Activated CD4-positive, alpha-beta T cell treated with anti-CD3 and anti-CD28 coated beads, Interleukin-2, amount 50 U/mL, for 24 hours (primary cell): ENCODE data around the gene ADAMTS4.

Source experiments
- DNase-seq, 2 donors: peaks; one replicate each; pipeline ENCODE4 v3.0.0-alpha.2; 2020; ENCODE audit warnings: low read depth in 1 of 2, low spot score in 1 of 2

The ADAMTS4 gene

DNA sequence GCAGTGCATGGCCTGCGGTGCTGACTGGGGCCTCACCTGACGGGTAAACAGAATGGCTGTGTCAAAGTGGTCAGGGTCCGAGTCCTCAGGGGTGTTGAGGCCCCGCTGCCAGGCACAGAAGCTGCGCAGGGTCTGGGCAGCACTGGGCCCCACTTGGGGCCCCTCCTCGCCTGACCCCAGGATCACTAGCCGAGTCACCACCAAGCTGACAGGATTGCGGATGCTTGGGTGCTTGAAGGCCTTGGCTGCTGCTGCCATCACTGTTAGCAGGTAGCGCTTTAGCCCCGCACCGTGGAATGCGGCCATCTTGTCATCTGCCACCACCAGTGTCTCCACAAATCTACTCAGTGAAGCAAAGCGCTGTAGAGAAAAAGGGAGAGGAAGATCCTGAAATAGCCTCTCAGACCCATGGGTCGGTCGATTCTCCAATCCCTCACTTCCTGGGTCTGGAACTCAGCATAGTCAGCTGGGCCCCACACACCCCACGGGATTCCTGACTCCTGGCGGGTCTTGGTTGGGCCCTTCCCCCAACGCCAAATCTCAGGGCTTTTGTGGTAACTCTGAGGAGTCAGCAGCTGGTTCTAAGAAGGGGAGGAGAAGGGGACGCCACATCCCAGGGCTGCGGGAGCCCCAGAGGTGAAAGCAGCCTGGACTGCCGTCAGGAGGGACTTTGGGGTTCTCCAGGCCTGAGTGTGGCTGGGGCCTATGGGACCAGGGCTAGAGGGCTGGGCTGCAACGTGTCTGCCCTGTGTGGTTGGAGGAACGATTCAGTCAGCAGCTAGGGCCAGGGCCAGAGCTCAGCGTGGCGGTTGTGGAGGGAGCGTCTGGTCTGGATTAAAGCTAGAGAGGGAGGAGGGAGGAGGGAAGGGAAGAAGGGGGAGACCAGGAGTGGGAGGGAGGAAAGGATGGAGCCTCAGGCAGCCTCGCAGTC, 2.1 kb downstream of the ADAMTS4 start:
- DNase-seq, result no peak

DNA sequence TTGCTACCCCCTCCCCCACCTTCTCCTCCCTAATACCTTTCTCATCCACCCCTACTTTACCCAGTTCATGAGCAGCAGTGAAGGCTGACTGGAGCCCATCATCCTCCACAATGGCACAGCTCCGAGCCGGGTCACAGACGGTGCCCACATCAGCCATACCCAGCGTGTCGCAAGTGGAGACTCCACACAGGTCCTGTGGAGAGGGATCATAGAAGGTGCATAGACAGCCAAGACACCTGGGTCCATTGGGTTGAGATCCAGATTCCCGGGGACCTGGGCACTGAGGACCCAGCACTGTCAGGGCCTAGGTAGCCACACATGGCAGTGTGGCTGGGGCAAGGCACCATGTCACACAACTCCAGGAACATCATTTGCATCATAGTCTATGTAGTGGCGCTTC, 2.7 kb downstream of the ADAMTS4 start:
- no peak for DNase-seq

DNA sequence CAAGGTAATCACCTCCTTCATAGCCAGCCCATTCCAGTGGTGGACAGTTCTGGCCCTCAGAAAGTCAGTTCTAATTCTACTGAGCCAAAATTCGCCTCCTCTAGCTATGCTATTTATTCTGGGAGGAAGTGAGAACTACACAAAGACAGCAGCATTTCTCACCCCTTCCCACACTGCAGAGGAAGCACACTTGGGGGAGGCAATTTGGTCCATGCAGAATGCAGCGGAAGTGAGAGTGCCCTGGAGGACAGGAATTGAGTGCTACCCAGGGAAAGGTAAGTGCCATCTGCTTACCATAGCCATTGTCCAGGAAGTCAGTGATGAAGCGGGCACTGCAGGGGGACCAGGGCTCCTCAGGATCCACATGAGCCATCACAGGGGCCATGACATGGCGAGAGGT, 3.7 kb downstream of the ADAMTS4 start:
- DNase-seq, result no peak

DNA sequence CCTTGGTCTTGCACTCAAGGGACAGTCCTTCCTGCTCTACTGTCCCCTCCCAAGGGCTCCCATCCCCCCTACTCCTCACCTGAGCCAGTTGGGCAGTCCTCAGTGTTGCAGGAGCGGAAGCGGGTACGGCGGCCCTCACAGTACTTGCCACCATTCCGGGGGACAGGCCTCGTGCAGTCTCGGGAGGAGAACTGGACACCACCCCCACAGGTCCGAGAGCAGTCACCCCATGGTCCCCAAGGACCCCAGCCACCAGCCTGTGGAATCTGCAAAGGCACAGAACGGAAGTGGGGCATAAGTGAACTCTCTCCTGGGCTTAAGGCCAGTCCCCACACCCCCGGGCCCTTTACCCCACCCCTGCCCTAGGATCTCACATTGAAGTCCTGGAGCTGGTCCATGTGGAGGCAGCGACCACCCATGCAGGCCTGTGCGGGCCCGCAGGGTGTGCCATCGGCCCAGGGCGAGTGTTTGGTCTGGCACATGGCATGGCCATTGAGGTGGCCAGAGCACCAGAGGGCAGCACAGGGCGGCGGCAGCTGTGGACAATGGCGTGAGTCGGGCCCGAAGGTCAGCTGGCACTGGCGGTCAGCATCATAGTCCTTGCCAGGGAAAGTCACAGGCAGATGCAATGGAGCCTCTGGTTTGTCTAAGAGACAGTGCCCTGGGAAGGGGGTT, 5.2 kb downstream of the ADAMTS4 start:
- DNase-seq, result no peak

DNA sequence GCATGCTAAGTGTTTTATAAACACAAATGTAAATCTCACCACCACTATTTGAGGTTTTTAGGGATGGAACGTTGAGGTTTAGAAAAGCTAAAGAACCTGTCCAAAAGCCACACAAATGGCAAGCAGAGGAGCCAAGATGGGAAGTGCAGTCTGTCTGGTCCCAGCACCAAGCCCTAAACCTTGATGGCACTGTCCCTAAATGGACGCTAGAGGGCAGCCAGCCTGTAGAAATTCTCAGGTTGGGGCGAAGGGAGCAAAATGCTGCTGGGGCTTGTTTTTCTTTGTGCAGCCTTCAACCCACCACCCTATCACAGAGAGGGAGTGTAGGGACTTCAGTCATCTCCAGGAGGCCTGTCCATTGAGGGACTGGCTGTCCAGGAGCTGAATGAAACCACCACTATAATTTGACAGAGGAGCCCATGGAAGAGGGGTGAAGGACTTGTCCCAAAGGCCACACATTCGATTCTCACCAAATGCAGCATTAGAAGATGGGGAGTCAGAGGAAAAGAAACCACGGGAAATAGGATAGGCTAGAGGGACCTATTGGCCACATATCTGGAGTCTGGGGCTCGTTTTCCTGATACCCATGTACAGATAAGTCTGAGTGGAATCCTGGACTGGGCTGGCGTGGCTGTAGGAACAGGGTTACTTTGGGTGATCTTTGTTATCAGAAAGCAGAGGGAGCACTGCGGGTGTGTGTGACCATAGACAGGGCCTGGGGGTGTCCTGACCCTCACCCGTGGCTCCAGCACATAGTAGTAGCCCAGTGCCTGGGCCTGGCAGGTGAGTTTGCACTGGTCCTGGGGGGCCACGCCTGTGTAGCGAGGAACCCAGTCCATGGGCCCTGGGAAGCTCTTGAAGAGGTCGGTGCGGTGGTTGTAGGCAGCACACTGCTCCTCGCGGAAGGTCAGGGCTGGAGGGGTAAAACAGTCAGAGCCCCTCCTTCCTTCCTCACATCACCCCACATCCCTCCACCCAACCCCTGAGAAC, 6.1 kb downstream of the ADAMTS4 start:
- DNase-seq, result peak in 1 of 2 donors; percentile 68

DNA sequence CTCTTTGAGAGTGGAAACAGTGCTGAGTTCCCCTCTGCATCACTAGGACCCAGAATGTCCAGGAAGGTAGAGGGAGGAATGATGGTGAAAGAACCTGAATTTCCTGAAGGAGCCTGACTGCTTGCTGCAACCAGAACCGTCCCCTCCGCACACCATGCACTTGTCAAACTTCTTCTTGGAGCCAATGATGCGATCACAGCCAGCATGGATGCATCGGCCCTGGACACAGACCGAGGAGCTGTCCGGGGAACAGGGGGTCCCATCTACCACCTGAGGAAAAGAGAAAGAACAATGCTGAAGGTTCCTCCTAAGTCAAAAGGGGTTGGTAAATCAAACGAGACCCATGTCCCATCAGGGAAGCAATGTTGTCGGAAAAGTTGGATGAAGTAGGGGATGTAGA, 6.9 kb downstream of the ADAMTS4 start:
- DNase-seq, result no peak

DNA sequence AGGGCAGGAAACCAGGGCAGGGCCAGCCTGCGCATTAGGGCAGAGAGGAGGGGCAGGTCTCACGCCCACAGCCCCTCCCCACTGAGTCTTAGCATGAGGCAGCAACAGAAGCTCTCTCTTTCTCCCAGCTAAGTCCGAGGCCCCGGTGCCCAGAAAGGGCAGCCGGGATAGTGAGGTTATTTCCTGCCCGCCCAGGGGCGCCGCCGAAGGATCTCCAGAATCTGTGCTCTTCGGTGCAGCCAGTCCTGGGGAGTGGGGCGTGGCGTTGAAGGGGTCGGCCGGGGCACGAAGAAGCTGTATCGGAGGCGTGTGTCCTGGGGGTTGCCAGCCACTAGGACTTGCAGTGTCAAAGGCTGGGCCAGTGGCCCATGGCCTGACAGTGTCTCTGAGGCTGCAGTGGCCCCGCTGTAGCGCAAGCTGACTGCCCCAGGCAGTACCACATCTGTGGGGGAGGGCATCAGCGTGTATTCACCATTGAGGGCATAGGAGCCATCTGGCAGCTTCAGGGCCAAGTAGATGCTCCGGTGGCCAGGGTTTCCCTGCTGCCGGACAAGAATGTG, 7.8 kb downstream of the ADAMTS4 start:
- DNase-seq, result no peak

DNA sequence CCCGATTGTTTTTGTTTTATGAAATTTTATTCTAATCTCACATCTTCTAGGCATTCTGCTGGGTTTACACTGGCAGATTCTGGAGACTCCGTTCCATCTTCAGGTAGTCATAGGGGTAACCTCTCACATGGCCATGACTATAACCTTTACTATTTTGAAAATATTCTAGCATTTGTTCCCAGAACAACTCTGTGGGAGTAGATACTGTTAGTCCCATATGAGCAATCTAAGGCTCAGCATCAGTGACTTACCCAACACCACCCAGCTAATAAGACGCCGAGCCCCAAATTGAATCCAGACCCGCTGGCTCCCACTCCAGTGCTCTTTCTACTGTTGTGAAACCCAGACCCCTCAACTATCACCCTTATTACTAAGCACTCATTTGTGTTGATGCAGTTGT, 9.8 kb downstream of the ADAMTS4 start:
- no peak for DNase-seq

DNA sequence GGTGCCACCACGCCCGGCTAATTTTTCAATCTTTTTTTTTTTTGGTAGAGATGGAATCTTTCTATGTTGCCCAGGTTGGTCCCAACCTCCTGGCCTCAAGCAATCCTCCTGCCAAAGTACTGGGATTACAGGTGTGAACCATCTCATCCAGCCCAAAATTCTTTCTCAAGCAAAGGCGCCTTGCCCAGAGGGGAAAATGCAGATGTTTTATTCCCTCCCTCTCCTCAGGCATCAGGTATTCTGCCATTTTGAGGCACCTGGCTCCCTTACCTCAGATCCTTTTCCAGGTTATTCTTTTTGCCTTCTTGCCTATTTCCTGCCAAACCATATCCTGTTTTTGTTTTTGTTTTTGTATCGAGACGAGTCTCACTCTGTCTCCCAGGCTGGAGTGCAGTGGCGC, 10.5 kb downstream of the ADAMTS4 start:
- DNase-seq, result no peak

DNA sequence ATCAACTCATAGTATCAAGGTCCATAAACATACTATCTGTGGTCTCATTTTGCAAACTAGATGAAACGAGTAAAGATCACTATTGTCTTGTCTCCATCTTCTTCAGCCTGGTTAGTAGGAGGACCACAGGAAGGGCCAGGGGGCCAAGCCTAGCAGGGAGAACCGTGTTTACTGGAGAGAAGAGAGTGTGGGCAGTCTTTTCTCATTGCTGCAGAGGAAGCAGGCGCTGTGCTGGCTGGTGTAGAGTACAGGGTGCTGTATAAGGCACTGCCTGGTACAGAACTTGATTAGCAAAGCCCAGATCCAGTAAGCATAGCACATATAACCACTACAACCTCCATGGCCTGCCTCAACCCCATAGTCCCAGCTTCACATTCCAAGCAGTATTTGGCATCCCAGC, 11.5 kb downstream of the ADAMTS4 start:
- DNase-seq, result no peak

DNA sequence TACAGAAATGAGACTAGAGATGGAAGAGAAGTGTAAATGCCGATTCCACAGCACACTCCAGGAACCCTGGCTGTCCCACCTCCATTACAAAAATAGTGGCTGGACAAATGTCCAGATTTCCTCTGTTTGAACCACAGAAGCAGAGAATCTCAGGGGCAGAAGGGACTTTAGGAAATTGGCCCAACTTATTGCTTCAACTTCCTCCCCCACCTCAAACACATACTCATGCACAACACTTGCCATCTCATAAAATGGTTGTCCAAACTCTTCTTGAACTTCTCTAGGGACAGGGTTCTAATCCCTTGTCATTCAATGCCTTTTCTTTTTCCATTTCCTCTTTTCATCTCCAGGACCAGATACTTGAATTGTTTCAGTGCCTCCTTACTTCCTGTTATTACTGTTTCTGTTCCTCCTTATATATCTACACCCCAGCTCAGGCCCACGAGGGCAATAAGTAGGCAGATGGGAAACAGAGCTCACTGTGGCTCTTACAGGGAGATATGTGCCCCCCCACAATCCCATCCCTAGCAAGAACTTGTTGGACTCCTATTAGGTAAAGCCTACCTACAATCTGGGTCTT, 13.0 kb downstream of the ADAMTS4 start:
- DNase-seq, result no peak

DNA sequence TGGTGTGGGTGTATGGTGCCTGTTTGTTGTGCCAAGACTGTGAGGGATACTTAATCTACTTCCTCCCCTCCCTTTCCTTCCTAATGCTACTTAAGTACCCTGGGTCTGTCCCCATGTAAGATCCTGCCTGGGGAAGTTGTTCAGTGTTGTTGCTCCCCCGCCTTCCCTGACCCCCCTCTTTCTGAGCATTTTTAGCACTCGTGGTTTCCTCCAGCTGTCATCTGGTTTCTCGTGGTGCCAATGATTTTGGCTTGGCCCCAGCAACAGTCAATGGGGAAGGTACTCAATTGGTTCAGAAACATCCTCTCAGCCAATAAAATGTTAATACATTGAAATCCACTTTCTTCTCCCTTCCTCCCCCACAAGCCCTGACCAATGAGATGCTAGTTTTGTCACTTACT, 13.6 kb downstream of the ADAMTS4 start:
- peak in 1 of 2 donors; percentile 64 for DNase-seq

DNA sequence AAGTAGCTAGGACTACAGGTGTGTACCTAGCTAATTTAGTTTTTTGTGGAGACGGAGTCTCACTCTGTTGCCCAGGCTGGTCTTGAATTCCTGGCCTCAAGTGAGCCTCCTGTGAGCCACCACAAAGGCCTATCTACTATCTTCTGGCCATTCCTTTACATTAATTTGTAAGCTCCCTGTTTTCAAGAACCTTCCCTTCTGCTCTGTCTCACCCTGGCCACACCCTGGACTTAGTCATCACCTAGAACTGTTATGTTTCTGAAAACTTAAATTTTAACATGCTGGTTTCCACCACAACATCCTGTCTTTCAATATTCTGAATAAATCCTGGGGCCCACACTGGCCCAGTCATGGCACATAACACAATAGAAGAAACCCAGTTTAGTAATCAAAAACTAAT, 16.6 kb downstream of the ADAMTS4 start:
- peak; percentile 20 to 68 for DNase-seq

DNA sequence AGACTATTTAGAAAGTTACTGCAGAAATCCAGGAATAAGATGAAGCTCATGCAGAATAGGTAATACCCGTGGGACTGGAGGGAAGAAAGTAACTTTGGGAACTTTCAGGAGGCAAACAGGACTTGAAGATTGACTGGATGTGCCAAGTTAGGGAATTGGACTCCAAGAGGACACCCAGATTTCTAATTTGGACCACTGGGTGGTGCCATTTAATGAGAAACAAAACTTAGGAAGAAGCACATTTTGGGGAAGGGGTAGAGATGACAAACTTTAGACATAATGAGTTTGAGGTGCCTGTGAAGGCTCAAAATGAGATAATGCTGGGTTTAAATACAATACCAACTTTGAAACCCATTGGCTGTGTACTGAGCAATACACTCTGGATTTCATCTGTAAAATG, 18.2 kb downstream of the ADAMTS4 start:
- DNase-seq, result no peak

DNA sequence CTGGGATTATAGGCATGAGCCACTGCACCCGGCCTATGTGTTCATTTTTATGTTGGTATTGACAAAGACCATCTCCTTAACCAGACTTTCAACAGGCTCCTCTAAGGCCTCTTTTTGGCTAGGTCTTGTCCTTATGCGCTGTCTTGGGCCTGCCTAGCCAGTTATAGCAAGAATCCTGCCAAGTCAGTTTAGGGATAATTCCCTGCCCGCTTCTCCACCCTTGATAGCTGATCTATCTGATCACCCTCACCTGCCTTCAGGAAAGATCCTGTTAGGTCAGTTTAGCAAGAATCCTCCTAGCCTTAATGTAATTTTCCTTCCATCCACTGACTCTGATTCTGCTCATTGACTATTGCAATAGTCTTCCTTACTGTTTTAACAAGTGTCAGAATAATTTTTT, 19.2 kb downstream of the ADAMTS4 start:
- DNase-seq, result no peak

DNA sequence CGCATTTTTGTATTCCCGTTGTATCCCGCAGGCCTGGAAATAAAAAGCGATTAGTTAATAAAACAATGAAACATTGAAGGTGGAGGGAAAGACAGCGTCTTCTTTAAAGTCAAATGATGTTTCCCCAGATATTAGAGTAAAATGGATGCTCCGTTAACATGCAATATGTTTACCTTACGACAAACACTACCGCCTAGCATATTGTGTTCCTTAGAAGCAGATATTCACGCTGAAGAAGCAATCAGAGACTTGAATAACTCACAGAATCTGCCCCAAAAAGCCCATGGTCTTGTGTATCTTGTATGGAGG, 21.0 kb downstream of the ADAMTS4 start:
- DNase-seq, result no peak

DNA sequence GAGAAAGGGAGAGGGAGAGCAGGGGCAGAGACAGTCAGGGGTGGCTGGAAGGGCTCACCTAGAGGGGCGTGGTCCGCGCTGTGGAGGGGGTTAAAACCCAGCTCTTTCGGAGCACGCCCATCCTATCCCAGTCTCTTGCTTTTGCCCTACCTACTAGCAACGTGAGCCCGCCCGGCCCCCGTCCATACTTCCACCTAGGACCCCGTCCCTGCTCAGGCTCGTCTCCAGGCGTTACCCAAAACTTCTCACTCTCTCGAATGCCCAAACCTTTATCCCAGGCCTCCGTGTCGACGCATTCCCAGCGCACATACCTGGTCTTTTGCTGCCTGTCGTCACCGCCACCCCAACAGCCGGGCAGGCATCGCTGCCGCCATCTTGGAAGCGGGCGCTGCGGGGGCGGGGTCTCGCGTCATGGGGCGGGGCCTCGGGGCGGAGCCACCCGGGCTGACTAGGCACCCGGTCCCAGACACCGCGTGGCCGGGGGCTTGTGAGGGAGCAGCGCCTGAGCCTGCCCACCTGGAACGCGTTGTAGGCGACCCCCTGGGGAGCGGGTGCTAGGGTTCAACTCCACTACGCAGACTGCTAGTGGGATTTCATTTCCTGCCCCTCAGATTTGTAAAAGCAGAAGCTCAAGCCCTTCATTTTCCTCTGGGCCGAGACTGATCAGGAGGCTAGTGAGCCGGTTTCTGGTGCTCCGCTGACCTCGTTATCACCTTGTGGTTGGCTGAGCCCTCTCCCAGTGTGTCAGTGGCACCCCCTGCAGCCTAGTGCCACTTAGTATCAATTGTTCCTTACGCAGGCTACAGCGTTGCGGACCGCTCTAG, 21.5 kb downstream of the ADAMTS4 start, which contains the start of gene B4GALT3:
B4GALT3 (minus strand) TSS at position 396 of the 824 bp plus-strand sequence. CDS start 1,447 bp downstream, outside the sequence.
- DNase-seq, result peak; percentile 93 to 99

DNA sequence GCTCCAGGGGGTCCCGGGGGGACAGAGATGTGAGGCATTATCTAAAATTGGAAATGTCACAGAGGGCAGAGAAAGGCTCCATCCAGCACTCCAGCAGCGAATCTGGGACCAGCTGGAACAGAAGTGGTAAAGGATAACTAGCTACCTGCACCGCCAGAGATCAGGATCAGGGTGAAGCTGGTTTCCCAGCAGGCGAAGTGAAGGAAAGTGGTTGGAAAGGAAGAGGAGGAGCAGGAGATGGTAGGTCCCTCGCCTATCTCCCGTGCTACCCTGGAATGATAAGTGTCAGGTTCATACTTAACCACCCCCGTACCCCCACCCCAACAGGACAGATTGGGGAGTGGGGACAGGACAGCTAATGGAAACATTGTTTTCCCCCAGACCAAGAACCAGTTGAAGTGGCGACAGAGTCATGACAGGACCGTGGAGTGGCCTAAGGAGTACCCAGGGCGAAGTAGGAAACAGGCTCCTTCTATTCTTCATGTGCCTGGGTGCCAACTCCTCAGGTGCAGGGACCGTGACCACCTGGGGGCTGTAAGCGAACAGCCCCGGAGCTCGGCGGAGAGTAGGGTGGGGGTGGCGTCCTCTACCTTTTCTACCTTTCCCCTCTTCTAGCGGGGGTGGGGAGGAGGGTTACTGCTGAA, 22.3 kb downstream of the ADAMTS4 start:
- no peak for DNase-seq

DNA sequence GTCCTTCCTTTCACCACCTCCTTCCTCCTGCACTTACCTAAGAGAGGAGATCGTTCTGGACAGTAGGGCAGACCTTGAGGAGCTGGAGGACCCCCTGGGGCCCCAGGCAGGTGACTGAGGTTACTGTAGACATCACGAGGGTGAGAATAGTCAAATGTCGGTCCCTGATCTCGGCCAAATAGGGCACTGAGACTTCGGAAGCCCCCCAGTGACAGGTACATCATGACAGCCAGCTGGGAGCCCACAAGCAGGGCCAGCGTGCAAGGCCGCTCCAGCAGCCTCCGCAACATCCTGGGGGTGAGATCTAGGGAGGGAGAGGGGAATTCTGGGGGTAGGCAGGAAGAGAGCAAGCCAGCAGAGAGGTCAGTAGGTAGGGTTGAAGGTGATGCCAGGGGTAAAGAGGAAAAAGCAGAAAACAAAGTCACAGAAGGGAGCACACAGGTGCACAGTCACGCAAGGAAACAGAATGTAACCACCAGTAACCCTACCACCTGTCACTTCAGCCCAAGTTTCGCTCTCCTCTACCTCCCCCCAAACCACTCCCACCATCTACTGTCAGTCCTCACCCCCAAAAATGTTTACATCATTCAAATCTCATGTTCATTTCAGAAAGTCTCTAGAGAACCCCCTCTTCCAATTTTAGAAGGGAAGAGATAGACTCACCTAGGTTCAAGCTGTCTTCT, 22.9 kb downstream of the ADAMTS4 start:
- DNase-seq, result no peak
